ENCODE measurements around the gene CAPN12. TPM values are rescaled to one million over a fixed set of nuclear protein-coding genes. Genes with fewer than 3 reads are reported as not detected.

CAPN12 gene
- total RNA-seq, 3 donors from 2014 or later = 0.16 to 9.2 (median 4.1) TPM

- peaks cover 20 to 30% of the 10 kb centered on the region in 2 donors for H3K4me1 ChIP-seq
- H3K9me3 ChIP-seq = no peaks in the 10 kb centered on the region
- DNase-seq (ENCODE audit: low spot score in 2 of 2) = no peak
- peak overlapping the region in 1 of 3 donors; percentile 41 for H3K4me3 ChIP-seq
- intact Hi-C loops (cut with DNase I; ENCODE audit: low total_unique reads) = no loop called here
- H3K27ac ChIP-seq = peak overlapping the region; percentile 96 to 99
- H3K36me3 ChIP-seq = no peaks in the 10 kb centered on the region
- no peak for TF ChIP-seq POLR2AphosphoS5 (IDR thresholded peaks at IDR 0.05)
- TF ChIP-seq CTCF (IDR thresholded peaks at IDR 0.05) = no peak
- TF ChIP-seq POLR2A (IDR thresholded peaks at IDR 0.05) = no peak
- no peaks in the 10 kb centered on the region for H3K27me3 ChIP-seq
Observed at GRCh38 chr19:38692458-38693379, 51.6 kb downstream of the CAPN12 start.

- peak in 1 of 2 donors; percentile 91 for DNase-seq (ENCODE audit: low spot score in 2 of 2)
- TF ChIP-seq CTCF (IDR thresholded peaks at IDR 0.05) (no peak), POLR2AphosphoS5 (IDR thresholded peaks at IDR 0.05) (peak; percentile 39 to 74 (median 45)), POLR2A (IDR thresholded peaks at IDR 0.05) (peak; percentile 13)
- peaks cover 16 to 26% of the 10 kb centered on the region in 2 donors for H3K4me1 ChIP-seq
- intact Hi-C loops (cut with DNase I; ENCODE audit: low total_unique reads) = no loop called here
- peak overlapping the region; percentile 96 to 99 for H3K27ac ChIP-seq
- H3K4me3 ChIP-seq = peak overlapping the region in 1 of 3 donors; percentile 15
- H3K27me3 ChIP-seq = no peaks in the 10 kb centered on the region
- H3K36me3 ChIP-seq = no peaks in the 10 kb centered on the region
- H3K9me3 ChIP-seq = no peaks in the 10 kb centered on the region
Observed at GRCh38 chr19:38691938-38692457, 52.3 kb downstream of the CAPN12 start.

- Histone ChIP-seq H3K27me3 (no peaks in the 10 kb centered on the region), H3K27ac (peak overlapping the region; percentile 96 to 99), H3K36me3 (no peaks in the 10 kb centered on the region), H3K9me3 (no peaks in the 10 kb centered on the region), H3K4me3 (no peak overlapping the region), H3K4me1 (peaks cover 23 to 34% of the 10 kb centered on the region in 2 donors)
- no peak for DNase-seq (ENCODE audit: low spot score in 2 of 2)
- TF ChIP-seq POLR2A (IDR thresholded peaks at IDR 0.05) (no peak), CTCF (IDR thresholded peaks at IDR 0.05) (no peak), POLR2AphosphoS5 (IDR thresholded peaks at IDR 0.05) (peak in 1 of 3 donors; percentile 9)
- intact Hi-C loops (cut with DNase I; ENCODE audit: low total_unique reads) = no loop called here
Observed at GRCh38 chr19:38690832-38691231, 53.4 kb downstream of the CAPN12 start.

- Histone ChIP-seq H3K9me3 (no peaks in the 10 kb centered on the region), H3K27me3 (no peaks in the 10 kb centered on the region), H3K4me3 (no peak overlapping the region), H3K27ac (peak overlapping the region; percentile 96 to 99), H3K36me3 (no peaks in the 10 kb centered on the region), H3K4me1 (peaks cover 30 to 34% of the 10 kb centered on the region in 2 donors)
- intact Hi-C loops (cut with DNase I; ENCODE audit: low total_unique reads) = no loop called here
- TF ChIP-seq CTCF (IDR thresholded peaks at IDR 0.05) (no peak), POLR2A (IDR thresholded peaks at IDR 0.05) (no peak)
- DNase-seq (ENCODE audit: low spot score in 2 of 2) = no peak
Observed at GRCh38 chr19:38690146-38690545, 54.1 kb downstream of the CAPN12 start.

GRCh38 chr19:38687837-38688378 is 56.4 kb downstream of the CAPN12 start:
- Histone ChIP-seq H3K4me1 (peaks cover 33 to 47% of the 10 kb centered on the region in 2 donors), H3K4me3 (no peak overlapping the region), H3K27ac (peak overlapping the region; percentile 98 to 99), H3K36me3 (no peaks in the 10 kb centered on the region), H3K9me3 (no peaks in the 10 kb centered on the region), H3K27me3 (no peaks in the 10 kb centered on the region)
- intact Hi-C loops (cut with DNase I; ENCODE audit: low total_unique reads) = no loop called here
- no peak for DNase-seq (ENCODE audit: low spot score in 2 of 2)
- TF ChIP-seq POLR2A (IDR thresholded peaks at IDR 0.05) = no peak
- TF ChIP-seq CTCF (IDR thresholded peaks at IDR 0.05) = no peak
- no peak for TF ChIP-seq POLR2AphosphoS5 (IDR thresholded peaks at IDR 0.05)
